ENCODE measurements around the gene COX5B. TPM values are rescaled to one million over a fixed set of nuclear protein-coding genes. Genes with fewer than 3 reads are reported as not detected.

The COX5B gene
- total RNA-seq, 2 donors from 2014 or later, result 363 to 469 TPM

- intact Hi-C loops (cut with DNase I), result loop anchor here (1.0 to 10.0 kb wide), 2 partner anchors 17 to 331 kb away; partner anchors contain the start of genes COX5B and TMEM131
- peak overlapping the region; percentile 69 to 82 for H3K4me3 ChIP-seq
- WGBS, result no CpG with 5 or more reads among the region's 46 CpGs
- no peaks in the 10 kb centered on the region for H3K27me3 ChIP-seq (replicated peaks; ENCODE audit: insufficient read depth)
- H3K36me3 ChIP-seq, result peaks cover under 1 to 3% of the 10 kb centered on the region in 2 donors
- H3K9me3 ChIP-seq, result no peaks in the 10 kb centered on the region
- peaks cover 14% of the 10 kb centered on the region for H3K4me1 ChIP-seq (replicated peaks)
- H3K27ac ChIP-seq, result peak overlapping the region; percentile 93 to 95
- DNase-seq (ENCODE audit: low spot score), result no peak
- TF ChIP-seq POLR2A (IDR thresholded peaks at IDR 0.05), result no peak
- no peak for TF ChIP-seq POLR2AphosphoS5 (IDR thresholded peaks at IDR 0.05)
Measured at GRCh38 chr2:97663626-97663961, 17.7 kb downstream of the COX5B start.

- DNase-seq (ENCODE audit: low spot score), result peak; percentile 98
- no peaks in the 10 kb centered on the region for H3K36me3 ChIP-seq
- WGBS, result under 1% methylated on average over 54 of the region's 60 CpGs
- H3K27ac ChIP-seq, result peak within 1 kb of the TSS; percentile 93 to 95
- peak within 1 kb of the TSS; percentile 69 to 82 for H3K4me3 ChIP-seq
- TF ChIP-seq POLR2A (IDR thresholded peaks at IDR 0.05) (peak; percentile 97), POLR2AphosphoS5 (IDR thresholded peaks at IDR 0.05) (peak; percentile 99), CTCF (IDR thresholded peaks at IDR 0.05) (peak in 3 of 4 experiments; percentile 31 to 69 (median 61))
- intact Hi-C loops (cut with DNase I), result loop anchor here (1.0 to 10.0 kb wide), 2 partner anchors 18 to 331 kb away; partner anchors contain the start of genes COX5B and TMEM131
- no peaks in the 10 kb centered on the region for H3K9me3 ChIP-seq
- H3K4me1 ChIP-seq (replicated peaks), result peaks cover 14% of the 10 kb centered on the region
- H3K27me3 ChIP-seq (replicated peaks; ENCODE audit: insufficient read depth), result no peaks in the 10 kb centered on the region
Measured at GRCh38 chr2:97663962-97664635, 18.2 kb downstream of the COX5B start, which contains the start of gene ACTR1B. ACTR1B (minus strand) TSS chr2:97664044; CDS start chr2:97663890, 154 bp downstream.

GRCh38 chr2:97664636-97664970, 18.7 kb downstream of the COX5B start:
- Histone ChIP-seq H3K4me1 (replicated peaks) (peaks cover 14% of the 10 kb centered on the region), H3K36me3 (no peaks in the 10 kb centered on the region), H3K9me3 (no peaks in the 10 kb centered on the region), H3K27ac (peak overlapping the region; percentile 93 to 95), H3K4me3 (peak overlapping the region; percentile 69 to 82), H3K27me3 (replicated peaks; ENCODE audit: insufficient read depth) (no peaks in the 10 kb centered on the region)
- intact Hi-C loops (cut with DNase I), result loop anchor here (10.0 kb wide), 1 partner anchor 330 kb away; the partner anchor contains the start of gene TMEM131
- WGBS, result 10% methylated on average over 21 of the region's 21 CpGs
- TF ChIP-seq CTCF (IDR thresholded peaks at IDR 0.05) (no peak), POLR2AphosphoS5 (IDR thresholded peaks at IDR 0.05) (no peak), POLR2A (IDR thresholded peaks at IDR 0.05) (no peak)
- DNase-seq (ENCODE audit: low spot score), result no peak

GRCh38 chr2:97669448-97669847, 23.6 kb downstream of the COX5B start, which contains the start of gene C2orf92:
C2orf92 (plus strand) TSS chr2:97669713; CDS start chr2:97669789, 76 bp downstream.
- intact Hi-C loops (cut with DNase I), result loop anchor here (10.0 kb wide), 1 partner anchor 325 kb away; the partner anchor contains the start of gene TMEM131
- no peak for TF ChIP-seq POLR2AphosphoS5 (IDR thresholded peaks at IDR 0.05)
- no peak for TF ChIP-seq POLR2A (IDR thresholded peaks at IDR 0.05)
- TF ChIP-seq CTCF (IDR thresholded peaks at IDR 0.05), result no peak
- Histone ChIP-seq H3K4me3 (no peak within 1 kb of the TSS), H3K4me1 (replicated peaks) (no peaks in the 10 kb centered on the region), H3K36me3 (no peaks in the 10 kb centered on the region), H3K27ac (no peak within 1 kb of the TSS), H3K27me3 (replicated peaks; ENCODE audit: insufficient read depth) (no peaks in the 10 kb centered on the region), H3K9me3 (no peaks in the 10 kb centered on the region)
- 97% methylated on average over 6 of the region's 6 CpGs for WGBS
- DNase-seq (ENCODE audit: low spot score), result no peak

- 100% methylated on average over 1 of the region's 1 CpG for whole genome bisulfite sequencing
- Histone ChIP-seq H3K9me3 (no peaks in the 10 kb centered on the region), H3K36me3 (no peaks in the 10 kb centered on the region), H3K27ac (no peak overlapping the region), H3K27me3 (replicated peaks; ENCODE audit: insufficient read depth) (no peaks in the 10 kb centered on the region), H3K4me1 (replicated peaks) (no peaks in the 10 kb centered on the region), H3K4me3 (no peak overlapping the region)
- intact Hi-C loops (cut with DNase I), result no loop called here
- no peak for DNase-seq (ENCODE audit: low spot score)
- TF ChIP-seq CTCF (IDR thresholded peaks at IDR 0.05) (no peak), POLR2A (IDR thresholded peaks at IDR 0.05) (no peak), POLR2AphosphoS5 (IDR thresholded peaks at IDR 0.05) (no peak)
Measured at GRCh38 chr2:97670471-97670870, 24.6 kb downstream of the COX5B start.
